NCI-H748 treated with DMSO at 0.1 percent for 48 hours (cell line): ENCODE results near the gene ACTL8.

Experiments
- DNase-seq: peaks from one replicate; lab custom pipeline; 2025; lab: John Stamatoyannopoulos, UW

The ACTL8 gene

GRCh38 chr1:17770983-17771382, 15.8 kb downstream of the ACTL8 start:
- no peak for DNase-seq

GRCh38 chr1:17772615-17773212, 17.6 kb downstream of the ACTL8 start:
- no peak for DNase-seq

- no peak for DNase-seq
Measured at GRCh38 chr1:17773591-17774326, 18.6 kb downstream of the ACTL8 start.

GRCh38 chr1:17774452-17774851, 19.3 kb downstream of the ACTL8 start:
- DNase-seq, result no peak

GRCh38 chr1:17775796-17776195, 20.7 kb downstream of the ACTL8 start:
- DNase-seq, result no peak

GRCh38 chr1:17776426-17776825, 21.3 kb downstream of the ACTL8 start:
- no peak for DNase-seq

GRCh38 chr1:17777330-17777729, 22.2 kb downstream of the ACTL8 start:
- no peak for DNase-seq

- no peak for DNase-seq
Measured at GRCh38 chr1:17777818-17778217, 22.7 kb downstream of the ACTL8 start.

- DNase-seq, result no peak
Measured at GRCh38 chr1:17780916-17781315, 25.8 kb downstream of the ACTL8 start.

GRCh38 chr1:17789926-17790325, 34.8 kb downstream of the ACTL8 start:
- no peak for DNase-seq

GRCh38 chr1:17790383-17791054, 35.4 kb downstream of the ACTL8 start:
- DNase-seq, result no peak

- DNase-seq, result no peak
Measured at GRCh38 chr1:17791055-17791390, 35.9 kb downstream of the ACTL8 start.

- DNase-seq, result no peak
Measured at GRCh38 chr1:17791480-17791879, 36.3 kb downstream of the ACTL8 start.

- no peak for DNase-seq
Measured at GRCh38 chr1:17792421-17792820, 37.3 kb downstream of the ACTL8 start.

GRCh38 chr1:17795081-17795809, 40.1 kb downstream of the ACTL8 start:
- DNase-seq, result no peak

- DNase-seq, result no peak
Measured at GRCh38 chr1:17795836-17796645, 40.9 kb downstream of the ACTL8 start.

GRCh38 chr1:17797478-17797877, 42.3 kb downstream of the ACTL8 start:
- no peak for DNase-seq

GRCh38 chr1:17798011-17798410, 42.9 kb downstream of the ACTL8 start:
- DNase-seq, result no peak

GRCh38 chr1:17798799-17799382, 43.8 kb downstream of the ACTL8 start:
- no peak for DNase-seq

- no peak for DNase-seq
Measured at GRCh38 chr1:17799642-17800041, 44.5 kb downstream of the ACTL8 start.

- no peak for DNase-seq
Measured at GRCh38 chr1:17802164-17802563, 47.0 kb downstream of the ACTL8 start.

- no peak for DNase-seq
Measured at GRCh38 chr1:17802945-17803344, 47.8 kb downstream of the ACTL8 start.
